Transverse colon (tissue), 4 donors: ENCODE results near the gene TRPM2. TPM values are rescaled to one million over a fixed set of nuclear protein-coding genes. Genes with fewer than 3 reads are reported as not detected.

Experiments used
- DNase-seq: peaks from one replicate; pipeline ENCODE4 v3.0.0-alpha.2; 2019
- H3K27ac ChIP-seq, 4 donors: fragments of 200-600 bp; sonication (generic); 2 replicates each; pipeline ENCODE4 v1.5.1; 2016 to 2018; ENCODE audit warnings: inconsistent platforms in 4 of 4
- H3K27me3 ChIP-seq: fragments of 200-600 bp; sonication (generic); 2 replicates; pipeline ENCODE4 v1.5.1; 2017; ENCODE audit warnings: inconsistent platforms
- H3K36me3 ChIP-seq, 4 donors: fragments of 200-600 bp; sonication (generic); 2 replicates each; pipeline ENCODE4 v1.5.1; 2017 to 2019; ENCODE audit warnings: inconsistent platforms in 4 of 4
- H3K4me1 ChIP-seq, 4 donors: fragments of 200-600 bp; sonication (generic); 2 replicates each; pipeline ENCODE4 v1.5.1; 2017 to 2020; ENCODE audit warnings: inconsistent platforms in 4 of 4
- H3K4me3 ChIP-seq, 4 donors: fragments of 200-600 bp; sonication (generic); 1 replicate in 1 of 4; 2 replicates in 3 of 4; pipeline versions ENCODE4 v1.5.1 to v1.6.1; 2017 to 2019; ENCODE audit warnings: inconsistent platforms in 4 of 4
- H3K9me3 ChIP-seq, 2 donors: fragments of 200-600 bp; sonication (generic); 2 replicates each; pipeline ENCODE4 v1.5.1; 2017 to 2019; ENCODE audit warnings: inconsistent platforms in 2 of 2
- EP300 ChIP-seq: sonication (generic); formaldehyde crosslinking; IDR thresholded peaks from one replicate; pipeline ENCODE4 v1.6.1; 2017; ENCODE audit warnings: antibody characterized with exemption, low read depth
- POLR2A ChIP-seq: fragments of 450-650 bp; IDR thresholded peaks from one replicate; pipeline ENCODE4 v1.6.1; 2016; ENCODE audit warnings: antibody characterized with exemption, mild to moderate bottlenecking, moderate library complexity
- POLR2AphosphoS5 ChIP-seq, 3 donors: sonication (generic); formaldehyde crosslinking; IDR thresholded peaks; one replicate each; pipeline ENCODE4 v1.6.1; 2016; ENCODE audit warnings: antibody characterized with exemption in 3 of 3
- WGBS, 2 donors: methylation state at CpG; one replicate each; pipeline ENCODE4 v1.1.5; 2018; ENCODE audit warnings: low coverage in 1 of 2; 5-methylcytosine and 5-hydroxymethylcytosine counted together
- in situ Hi-C, 4 donors: fragments of 200-750 bp; cut with MboI; loops; one replicate each; pipeline versions ENCODE4 v1.15.0 to v1.15.1; 2017; ENCODE audit warnings: low sequenced_read_pairs in 3 of 4, low pct_ligation_motif_present in 1 of 4, low pct_unique_long_range_greater_than_20kb in 1 of 4
- intact Hi-C: fragments of 100-400 bp; cut with DNase I; formaldehyde crosslinking; loops from one replicate; pipeline ENCODE4 v1.15.1; 2023; ENCODE audit warnings: low total_unique reads
- total RNA-seq, 4 donors: library from RNA; depleted of rRNA; stranded (reverse); fragments of >200 nt; gene quantifications; one replicate each; pipeline ENCODE4 v1.1.0, GENCODE V29; 2016
- TF ChIP-seq, protein P1 (sequence below), 5 experiments: fragments of 200-600 bp in 3 of 5; fragments of 450-650 bp in 2 of 5; sonication (generic) in 3 of 5; IDR thresholded peaks; 1 replicate in 2 of 5; 2 replicates in 3 of 5; pipeline ENCODE4 v1.5.1; 2016 to 2017; ENCODE audit warnings: antibody characterized with exemption in 5 of 5, inconsistent platforms in 3 of 5, mild to moderate bottlenecking in 2 of 5, moderate library complexity in 1 of 5

Gene TRPM2
- total RNA-seq, 4 donors from 2014 or later, result 2.3 to 2.9 (median 2.6) TPM; not detected in 1

GRCh38 chr21:44306936-44307704 lies 46.3 kb upstream of the TRPM2 start:
- no peak for DNase-seq
- intact Hi-C loops (no loop called here), in situ Hi-C loops (no loop called here)
- 84% methylated on average over 20 of the region's 21 CpGs; no CpG with 5 or more reads in 1 of the 2 donors for WGBS, 2 donors
- H3K27ac ChIP-seq, result no peak overlapping the region
- H3K36me3 ChIP-seq, result peaks cover 0 to 16% (median 4%) of the 10 kb centered on the region in 4 donors
- peaks cover 24 to 35% (median 29%) of the 10 kb centered on the region in 4 donors for H3K4me1 ChIP-seq
- TF ChIP-seq POLR2AphosphoS5 (IDR thresholded peaks at IDR 0.05), result no peak
- TF ChIP-seq POLR2A, result no peak
- TF ChIP-seq, protein P1, sequence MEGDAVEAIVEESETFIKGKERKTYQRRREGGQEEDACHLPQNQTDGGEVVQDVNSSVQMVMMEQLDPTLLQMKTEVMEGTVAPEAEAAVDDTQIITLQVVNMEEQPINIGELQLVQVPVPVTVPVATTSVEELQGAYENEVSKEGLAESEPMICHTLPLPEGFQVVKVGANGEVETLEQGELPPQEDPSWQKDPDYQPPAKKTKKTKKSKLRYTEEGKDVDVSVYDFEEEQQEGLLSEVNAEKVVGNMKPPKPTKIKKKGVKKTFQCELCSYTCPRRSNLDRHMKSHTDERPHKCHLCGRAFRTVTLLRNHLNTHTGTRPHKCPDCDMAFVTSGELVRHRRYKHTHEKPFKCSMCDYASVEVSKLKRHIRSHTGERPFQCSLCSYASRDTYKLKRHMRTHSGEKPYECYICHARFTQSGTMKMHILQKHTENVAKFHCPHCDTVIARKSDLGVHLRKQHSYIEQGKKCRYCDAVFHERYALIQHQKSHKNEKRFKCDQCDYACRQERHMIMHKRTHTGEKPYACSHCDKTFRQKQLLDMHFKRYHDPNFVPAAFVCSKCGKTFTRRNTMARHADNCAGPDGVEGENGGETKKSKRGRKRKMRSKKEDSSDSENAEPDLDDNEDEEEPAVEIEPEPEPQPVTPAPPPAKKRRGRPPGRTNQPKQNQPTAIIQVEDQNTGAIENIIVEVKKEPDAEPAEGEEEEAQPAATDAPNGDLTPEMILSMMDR (IDR thresholded peaks at IDR 0.05), result no peak
- TF ChIP-seq EP300, result no peak
- no peaks in the 10 kb centered on the region for H3K9me3 ChIP-seq
- no peak overlapping the region for H3K4me3 ChIP-seq
- no peaks in the 10 kb centered on the region for H3K27me3 ChIP-seq

DNA sequence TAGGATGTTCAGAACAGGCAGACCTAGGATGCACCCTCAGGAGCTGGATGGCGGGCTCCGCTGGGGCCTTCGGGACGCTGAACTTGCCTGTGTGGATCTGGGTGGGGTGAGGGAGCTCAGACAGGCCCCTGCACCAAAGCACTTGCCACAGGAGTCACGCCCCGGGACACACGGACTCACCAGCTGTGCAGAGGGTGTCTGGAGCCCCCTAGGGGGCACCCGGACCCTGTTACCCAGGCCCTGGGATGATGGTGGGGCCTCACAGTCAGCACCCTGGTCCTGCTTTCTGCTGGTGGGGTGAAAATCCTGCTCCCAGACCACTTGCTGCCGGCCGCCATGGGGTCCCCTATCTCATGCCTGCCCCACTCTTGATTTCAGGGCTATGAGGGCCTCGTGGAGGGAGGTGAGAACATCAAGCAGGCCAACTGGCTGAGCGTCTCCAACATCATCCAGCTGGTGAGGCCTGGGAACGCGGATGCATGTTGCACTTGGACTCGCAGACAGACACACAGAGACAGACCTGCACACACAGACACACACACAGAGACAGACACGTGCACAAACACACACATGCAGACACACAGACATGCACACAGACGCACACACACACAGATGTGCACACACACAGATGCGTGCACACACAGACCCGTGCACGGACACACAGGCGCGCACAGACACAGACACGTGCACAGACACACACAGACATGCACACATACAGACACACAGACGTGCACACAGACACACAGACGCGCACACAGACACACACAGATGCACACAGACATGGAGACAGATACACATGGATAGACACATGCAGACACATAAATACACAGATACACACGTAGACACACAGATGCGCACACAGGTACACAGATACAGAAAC lies 42.6 kb upstream of the TRPM2 start:
- Histone ChIP-seq H3K4me3 (no peak overlapping the region), H3K27ac (no peak overlapping the region), H3K9me3 (no peaks in the 10 kb centered on the region), H3K4me1 (no peaks in the 10 kb centered on the region), H3K36me3 (peaks cover 0 to 34% (median 9%) of the 10 kb centered on the region in 4 donors), H3K27me3 (no peaks in the 10 kb centered on the region)
- 88 to 96% methylated on average over 4 to 27 of the region's 28 CpGs for WGBS, 2 donors
- TF ChIP-seq POLR2AphosphoS5 (IDR thresholded peaks at IDR 0.05), result no peak
- TF ChIP-seq, protein P1 (IDR thresholded peaks at IDR 0.05), result no peak
- TF ChIP-seq POLR2A, result no peak
- TF ChIP-seq EP300, result no peak
- intact Hi-C loops (no loop called here), in situ Hi-C loops (no loop called here)
- DNase-seq, result no peak

DNA sequence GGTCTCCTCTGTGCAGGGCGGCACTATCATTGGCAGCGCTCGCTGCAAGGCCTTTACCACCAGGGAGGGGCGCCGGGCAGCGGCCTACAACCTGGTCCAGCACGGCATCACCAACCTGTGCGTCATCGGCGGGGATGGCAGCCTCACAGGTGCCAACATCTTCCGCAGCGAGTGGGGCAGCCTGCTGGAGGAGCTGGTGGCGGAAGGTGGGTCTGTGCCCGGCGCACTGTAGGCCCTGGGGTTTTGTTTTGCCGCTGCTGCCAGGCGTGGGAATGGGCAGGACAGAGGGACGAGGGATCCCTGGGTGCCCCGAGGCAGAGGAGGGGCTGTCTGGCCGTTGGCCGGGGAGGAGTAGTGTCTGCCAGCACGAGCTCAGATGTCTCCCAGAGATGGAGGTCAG lies 41.3 kb upstream of the TRPM2 start:
- Histone ChIP-seq H3K27me3 (no peaks in the 10 kb centered on the region), H3K4me3 (no peak overlapping the region), H3K27ac (no peak overlapping the region), H3K4me1 (no peaks in the 10 kb centered on the region), H3K9me3 (no peaks in the 10 kb centered on the region), H3K36me3 (peaks cover 0 to 34% (median 9%) of the 10 kb centered on the region in 4 donors)
- 92% methylated on average over 17 of the region's 22 CpGs; no CpG with 5 or more reads in 1 of the 2 donors for WGBS, 2 donors
- no peak for TF ChIP-seq POLR2A
- TF ChIP-seq, protein P1 (IDR thresholded peaks at IDR 0.05), result no peak
- no peak for TF ChIP-seq POLR2AphosphoS5 (IDR thresholded peaks at IDR 0.05)
- TF ChIP-seq EP300, result no peak
- intact Hi-C loops, result no loop called here
- no peak for DNase-seq
- in situ Hi-C loops, result no loop called here

GRCh38 chr21:44312716-44313115 lies 40.7 kb upstream of the TRPM2 start:
- H3K27ac ChIP-seq, result no peak overlapping the region
- DNase-seq, result no peak
- TF ChIP-seq EP300 (no peak), POLR2A (no peak), POLR2AphosphoS5 (IDR thresholded peaks at IDR 0.05) (no peak)
- TF ChIP-seq, protein P1 (IDR thresholded peaks at IDR 0.05), result no peak
- WGBS, 2 donors, result 94% methylated on average over 15 of the region's 19 CpGs; no CpG with 5 or more reads in 1 of the 2 donors
- intact Hi-C loops, result no loop called here
- in situ Hi-C loops, result no loop called here
- no peaks in the 10 kb centered on the region for H3K9me3 ChIP-seq
- no peaks in the 10 kb centered on the region for H3K4me1 ChIP-seq
- peaks cover 0 to 34% (median 9%) of the 10 kb centered on the region in 4 donors for H3K36me3 ChIP-seq
- H3K4me3 ChIP-seq, result no peak overlapping the region
- H3K27me3 ChIP-seq, result no peaks in the 10 kb centered on the region
